ENCODE measurements around the gene TOX2.

Gene TOX2

GRCh38 chr20:43977962-43978361, 63.3 kb downstream of the TOX2 start:
- no peak for DNase-seq

DNA sequence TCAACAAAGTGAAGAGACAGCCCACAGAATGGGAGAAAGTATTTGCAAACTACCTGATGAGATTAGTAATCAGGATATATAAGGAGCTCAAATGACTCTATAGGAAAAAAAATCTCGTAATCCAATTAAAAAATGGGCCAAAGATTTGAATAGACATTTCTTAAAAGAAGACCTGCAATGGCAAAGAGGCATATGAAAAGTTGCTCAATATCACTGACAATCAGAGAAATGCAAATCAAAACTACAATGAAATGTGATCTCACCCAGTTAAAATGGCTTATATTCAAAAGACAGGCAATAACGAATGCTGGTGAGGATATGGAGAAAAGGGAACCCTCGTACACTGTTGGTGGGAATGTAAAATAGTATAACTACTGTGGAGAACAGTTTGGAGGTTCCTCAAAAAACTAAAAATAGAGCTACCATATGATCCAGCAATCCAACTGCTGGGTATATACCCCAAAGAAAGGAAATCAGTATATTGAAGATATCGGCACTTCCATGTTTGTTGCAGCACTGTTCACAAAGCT, 65.0 kb downstream of the TOX2 start:
- peak; percentile 17 to 66 (median 53) for DNase-seq

DNA sequence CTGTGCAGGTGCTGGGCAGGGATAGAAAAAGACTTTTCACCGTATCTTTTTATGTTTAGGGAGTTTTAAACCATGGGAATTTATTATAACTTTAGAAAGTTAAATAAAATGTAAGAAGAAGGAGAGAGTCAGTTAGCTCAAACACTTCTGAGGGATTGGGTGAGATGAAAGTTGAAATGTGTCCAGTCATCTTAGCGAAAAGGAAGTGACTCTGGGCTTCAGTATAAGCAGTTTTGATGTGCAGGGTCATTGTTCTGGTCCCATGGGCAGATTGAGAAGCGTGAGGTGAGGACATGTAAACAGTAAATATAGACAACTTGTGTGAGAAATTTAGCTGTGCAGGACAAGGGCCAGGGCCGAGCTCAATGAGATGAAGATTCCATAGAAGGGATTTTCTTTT, 66.9 kb downstream of the TOX2 start:
- peak; percentile 27 to 69 (median 42) for DNase-seq

- no peak for DNase-seq
Measured at GRCh38 chr20:43982016-43982415, 67.4 kb downstream of the TOX2 start.

DNA sequence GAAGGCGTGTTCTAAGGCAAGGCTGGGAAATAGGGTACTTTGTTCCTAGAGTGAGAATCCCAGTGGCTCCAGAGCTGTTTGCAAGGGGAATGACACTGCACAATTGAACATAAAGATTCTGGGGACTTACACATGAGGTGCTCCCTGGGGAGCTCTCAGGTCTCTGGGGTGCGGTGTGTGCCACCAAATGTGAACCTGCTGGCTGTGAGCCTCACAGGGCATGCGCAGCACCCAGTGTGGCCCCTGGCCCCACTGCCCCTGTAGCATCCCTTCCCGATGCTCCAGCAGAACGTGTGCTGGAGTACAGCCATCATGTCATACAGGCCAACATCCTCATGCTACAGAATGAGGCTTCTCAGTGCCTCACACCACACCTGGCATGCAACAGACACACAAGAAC, 68.2 kb downstream of the TOX2 start:
- no peak for DNase-seq

DNA sequence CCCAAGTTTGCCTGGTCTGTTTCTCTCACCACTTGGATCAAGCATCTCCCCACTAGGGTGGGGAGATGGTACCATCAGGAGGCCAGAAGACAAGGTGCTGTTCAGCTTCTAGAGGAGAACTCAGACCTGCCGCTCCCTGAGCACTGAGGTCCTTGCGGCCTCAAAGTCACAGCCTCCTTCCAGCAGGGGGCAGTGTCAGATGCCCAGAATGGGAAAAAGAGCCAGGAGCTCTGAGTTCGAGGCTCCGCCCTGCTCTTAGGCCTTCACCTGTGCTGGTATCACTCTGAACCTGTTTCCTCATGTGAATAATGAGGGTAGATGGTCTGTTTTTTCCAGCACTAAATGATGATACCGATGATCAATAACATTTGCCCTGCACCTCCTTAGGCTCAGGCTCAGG, 68.7 kb downstream of the TOX2 start:
- DNase-seq: peak in 1 of 4 experiments; percentile 17

DNA sequence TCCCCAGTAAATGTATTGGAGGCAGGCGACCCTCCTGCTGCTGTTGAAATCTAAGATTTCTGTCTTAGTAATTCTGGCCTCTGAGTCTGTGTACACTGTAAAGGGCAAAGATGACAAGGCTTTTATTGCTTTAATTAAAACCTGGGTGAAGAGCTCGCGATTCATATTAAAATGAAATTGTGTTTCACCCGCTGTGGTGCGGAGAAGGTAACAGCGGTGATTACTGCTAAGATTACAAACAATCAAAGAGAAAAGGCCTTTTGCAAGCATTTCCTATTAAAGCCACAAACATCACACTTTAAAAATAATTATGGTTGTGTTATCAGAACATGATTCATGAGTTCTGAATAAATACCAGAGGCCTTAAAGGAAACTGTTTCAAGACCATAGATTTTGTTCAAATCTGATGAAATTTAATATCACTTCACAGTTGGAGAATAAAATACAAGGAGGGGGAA, 69.3 kb downstream of the TOX2 start:
- no peak for DNase-seq

GRCh38 chr20:43984587-43984986, 69.9 kb downstream of the TOX2 start:
- no peak for DNase-seq

DNA sequence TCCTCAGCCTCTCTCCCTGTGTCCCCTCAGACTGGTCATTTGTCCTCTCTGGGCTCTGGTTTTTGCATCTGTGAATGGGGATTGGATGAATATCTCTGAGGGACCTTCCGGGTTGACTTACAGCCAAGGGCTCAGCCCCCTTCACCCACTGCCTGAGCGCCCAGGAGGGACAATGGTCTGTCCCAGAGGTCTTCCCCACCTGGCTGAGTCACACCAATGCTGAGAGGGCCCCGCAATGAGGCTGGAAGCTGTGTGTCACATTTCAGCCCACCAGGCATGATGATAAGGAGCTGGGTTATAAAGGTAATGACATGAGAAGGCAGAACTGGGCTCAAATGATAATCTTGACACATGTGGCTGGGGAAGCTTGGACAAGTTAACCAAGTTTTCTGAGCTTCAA, 70.5 kb downstream of the TOX2 start:
- DNase-seq: no peak

DNA sequence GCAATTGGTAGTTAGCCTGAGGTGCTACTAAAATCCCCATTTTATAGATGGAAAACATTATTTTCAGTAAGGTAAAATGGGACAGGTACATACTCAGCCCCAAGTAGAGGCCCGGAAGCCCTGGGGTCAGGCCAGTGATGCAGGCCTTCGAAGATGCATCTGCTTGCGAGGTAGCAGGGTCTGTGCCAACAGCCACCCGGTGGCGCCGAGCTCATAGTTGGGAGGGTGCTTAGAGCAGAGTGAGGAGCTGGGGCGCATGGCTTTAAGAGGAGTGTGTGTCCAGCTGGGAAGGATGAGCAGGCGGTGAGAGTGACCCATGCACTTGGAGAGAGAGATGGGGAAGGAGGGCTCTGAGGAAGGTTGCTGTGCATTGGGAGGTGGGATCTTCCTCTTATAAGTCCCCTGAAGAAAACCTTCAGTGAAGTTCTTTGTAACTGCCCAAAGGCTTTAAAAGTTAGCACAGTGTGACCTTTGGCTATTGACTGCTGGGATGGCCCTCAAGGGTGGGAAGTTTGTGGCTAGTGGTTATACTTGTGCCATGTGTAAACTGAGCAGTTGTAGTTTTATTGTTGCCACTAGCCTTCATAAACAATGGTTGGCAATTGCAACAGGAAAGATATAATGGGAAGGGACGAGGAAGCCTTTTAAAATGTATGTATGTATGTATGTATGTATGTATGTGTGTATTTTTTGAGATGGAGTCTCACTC, 71.1 kb downstream of the TOX2 start:
- DNase-seq: no peak

GRCh38 chr20:43987018-43987417, 72.4 kb downstream of the TOX2 start:
- DNase-seq: no peak

- DNase-seq: no peak
Measured at GRCh38 chr20:43987531-43987930, 72.9 kb downstream of the TOX2 start.

DNA sequence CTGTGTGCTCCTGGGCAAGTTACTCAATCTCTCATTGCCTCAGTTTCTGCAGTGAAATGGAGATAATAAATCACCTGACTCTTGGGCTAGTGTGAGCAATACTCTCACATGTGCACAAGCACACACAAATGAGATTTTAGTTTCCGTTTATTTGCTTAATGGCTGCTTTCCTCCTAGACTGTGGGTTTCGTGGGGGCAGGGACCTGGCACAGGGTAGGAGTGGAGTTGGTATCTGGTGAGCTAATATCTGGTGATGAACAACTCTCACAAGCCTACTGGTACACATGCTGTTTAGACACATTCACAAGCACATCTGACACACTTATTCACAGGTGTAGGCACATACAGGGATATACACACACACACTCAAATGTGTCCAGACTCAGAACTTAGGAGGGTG, 73.8 kb downstream of the TOX2 start:
- peak in 1 of 4 experiments; percentile 13 for DNase-seq

DNA sequence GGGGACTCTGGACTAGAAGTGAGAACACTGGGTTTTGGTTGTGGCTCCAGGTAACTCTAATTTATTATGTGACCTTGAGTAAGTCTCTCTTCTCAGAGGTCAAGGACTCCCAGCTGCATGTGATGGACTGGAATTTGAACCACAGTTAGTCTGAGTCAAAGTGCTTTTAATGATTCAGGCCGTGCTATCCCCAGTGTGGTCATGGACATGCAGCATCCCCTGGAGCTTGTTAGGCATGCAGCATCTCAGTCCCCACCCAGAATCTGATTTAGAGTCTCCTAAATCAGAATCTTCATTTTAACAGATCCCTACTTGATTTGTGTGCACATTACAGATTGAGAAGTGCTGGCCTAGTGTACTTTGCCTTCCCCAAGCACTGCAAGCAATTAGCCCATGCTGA, 74.2 kb downstream of the TOX2 start:
- DNase-seq: no peak

DNA sequence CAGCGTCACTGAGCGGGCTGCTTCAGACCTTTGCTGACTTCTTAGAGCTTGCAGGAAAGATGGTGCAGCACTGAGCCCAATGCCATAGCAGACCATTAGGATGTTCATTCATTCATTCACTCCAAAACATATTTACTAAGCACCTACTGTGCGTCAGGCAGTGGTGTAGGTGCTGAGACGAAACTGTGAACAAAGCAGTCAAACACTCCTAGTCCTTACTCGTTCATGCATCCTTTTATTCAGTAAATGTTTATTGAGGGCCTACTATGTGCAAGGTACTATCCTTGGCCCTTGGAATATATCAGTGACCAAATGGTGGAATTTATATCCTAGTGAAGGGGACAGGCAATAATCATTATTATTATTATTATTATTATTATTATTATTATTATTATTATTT, 76.6 kb downstream of the TOX2 start:
- no peak for DNase-seq

DNA sequence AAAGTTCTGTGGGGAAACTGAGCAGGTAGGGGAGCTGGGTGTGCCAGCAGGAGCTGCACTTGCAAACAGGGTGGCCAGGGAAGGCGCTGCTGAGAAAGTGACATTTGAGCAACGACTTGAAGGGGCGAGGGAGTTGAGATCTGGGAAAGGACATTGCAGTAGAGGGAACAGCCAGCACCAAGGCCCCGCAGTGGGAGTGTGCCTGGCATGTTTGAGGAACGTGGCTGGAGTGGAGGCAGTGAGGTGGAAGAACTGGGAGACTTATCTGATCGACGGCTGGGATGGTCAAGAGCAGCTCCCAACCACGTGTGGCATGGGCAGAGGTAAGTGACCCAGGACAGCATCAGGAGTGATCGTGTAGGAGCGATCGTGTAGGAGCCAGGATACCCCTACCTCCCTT, 77.3 kb downstream of the TOX2 start:
- no peak for DNase-seq

- no peak for DNase-seq
Measured at GRCh38 chr20:43992885-43993284, 78.2 kb downstream of the TOX2 start.

- no peak for DNase-seq
Measured at GRCh38 chr20:43993560-43993959, 78.9 kb downstream of the TOX2 start.

DNA sequence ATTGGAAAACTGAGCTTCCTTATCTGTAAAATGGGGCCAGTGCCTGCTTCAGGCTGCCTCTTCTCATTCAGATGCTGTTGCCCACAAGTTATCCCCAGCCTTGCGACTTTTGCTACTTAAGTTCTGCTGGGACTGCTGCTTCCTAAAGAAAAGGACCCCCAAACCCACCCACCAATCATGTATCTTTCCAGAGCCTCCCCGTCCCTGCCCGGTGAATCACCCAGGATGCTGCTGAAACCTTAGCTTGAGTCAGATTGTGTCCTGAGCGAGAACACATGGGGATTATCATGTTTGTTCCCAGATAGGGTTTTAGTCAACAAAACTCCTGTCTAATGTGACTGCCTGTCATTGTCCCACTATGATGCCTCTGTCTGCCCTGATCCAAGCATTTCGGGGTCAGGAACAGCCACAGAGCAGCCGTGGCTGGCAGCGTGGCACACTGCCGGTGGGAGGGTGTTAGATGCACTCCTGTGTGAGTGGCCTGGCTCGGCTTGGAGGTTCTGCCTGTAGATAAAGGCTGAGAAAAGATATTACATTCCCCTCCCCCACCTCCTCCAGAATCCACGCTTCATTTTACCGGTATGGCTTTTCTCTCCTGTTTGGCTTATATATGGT, 79.9 kb downstream of the TOX2 start:
- no peak for DNase-seq

DNA sequence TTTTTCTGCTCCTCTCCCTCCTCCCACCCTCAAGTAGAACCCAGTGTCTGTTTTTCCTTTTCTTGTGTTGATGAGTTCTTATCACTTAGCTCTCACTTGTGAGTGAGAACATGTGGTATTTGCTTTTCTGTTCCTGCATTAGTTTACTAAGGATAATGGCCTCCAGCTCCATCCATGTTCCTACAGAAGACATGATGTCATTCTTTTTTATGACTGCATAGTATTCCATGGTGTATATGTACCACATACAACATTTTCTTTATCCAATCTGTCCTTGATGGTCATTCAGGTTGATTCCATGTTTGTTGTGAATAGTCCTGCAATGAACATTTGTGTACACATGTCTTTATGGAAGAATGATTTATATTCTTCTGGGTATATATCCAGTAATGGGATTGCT, 81.0 kb downstream of the TOX2 start:
- DNase-seq: no peak

- no peak for DNase-seq
Measured at GRCh38 chr20:43996240-43996930, 81.7 kb downstream of the TOX2 start.

DNA sequence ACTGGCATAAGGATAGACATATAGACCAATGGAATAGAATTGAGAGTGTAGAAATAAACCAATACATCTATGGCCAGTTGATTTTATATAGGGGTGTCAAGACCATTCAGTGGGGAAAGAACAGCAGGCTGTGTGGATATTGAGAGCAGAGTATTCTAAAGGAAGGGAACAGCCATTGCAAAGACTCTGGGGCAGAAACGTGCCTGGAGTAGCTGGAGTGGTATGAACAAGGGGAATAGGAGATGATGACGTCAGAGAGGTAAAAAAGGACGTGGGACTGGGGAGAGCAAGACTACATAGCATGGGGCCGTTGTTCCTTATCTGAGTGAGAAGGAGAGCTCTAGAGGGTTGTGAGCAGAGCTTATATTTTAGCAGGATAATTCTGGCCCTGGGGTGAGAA, 85.2 kb downstream of the TOX2 start:
- no peak for DNase-seq

DNA sequence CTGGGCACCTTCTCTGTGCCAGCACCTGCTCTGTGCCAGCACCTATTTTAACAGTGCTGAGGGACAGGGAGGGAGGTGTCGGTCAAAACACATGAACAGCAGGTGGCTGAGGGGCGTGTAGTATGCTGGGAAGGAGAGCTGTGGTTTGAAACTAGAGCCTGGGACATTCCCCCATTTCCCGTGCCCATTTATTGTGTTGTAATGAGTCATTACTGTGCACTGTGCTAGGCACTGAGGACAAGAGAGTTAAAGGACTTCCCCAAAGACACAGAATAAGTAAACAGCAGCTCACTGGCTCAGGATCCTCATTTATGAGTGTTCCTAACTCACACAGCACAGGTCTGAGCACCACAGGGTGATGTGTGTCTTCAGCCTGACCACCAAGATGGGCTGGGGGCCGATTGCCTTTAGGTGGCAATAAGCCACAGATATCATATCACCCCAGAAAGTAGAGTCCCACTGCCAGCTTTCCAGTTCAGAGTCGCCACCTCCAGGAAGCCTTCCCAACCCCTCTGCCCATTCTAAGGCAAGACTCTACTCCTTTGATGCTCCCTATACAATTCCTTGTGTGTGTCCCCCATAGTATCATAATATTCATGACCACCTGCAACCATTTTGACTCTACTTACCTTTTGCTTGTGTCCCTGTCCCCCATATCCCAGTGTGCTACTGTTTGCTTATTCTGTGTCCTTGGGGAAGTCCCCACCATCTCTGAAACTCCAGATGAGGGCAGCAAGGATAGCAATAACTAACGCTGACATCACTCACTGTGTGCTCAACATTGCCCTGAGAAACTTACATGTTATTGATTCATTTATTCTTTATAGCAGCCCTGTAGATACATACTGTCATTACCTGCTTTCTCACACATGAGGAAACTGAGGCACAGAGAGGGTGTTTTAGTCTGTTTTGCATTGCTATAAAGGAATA, 87.3 kb downstream of the TOX2 start:
- no peak for DNase-seq

Measured in suppressor macrophage (primary cell).